Neural cell (in vitro differentiated cells): Measurements from ENCODE around the gene SPINDOC.

Experiments used
- EP300 ChIP-seq: fragments of 450-650 bp; conservative IDR thresholded peaks from 2 replicates; pipeline ENCODE4 v1.6.1; 2014; ENCODE audit warnings: antibody characterized with exemption, mild to moderate bottlenecking, moderate library complexity; ENCODE audit not compliant: poor library complexity, severe bottlenecking
- MXI1 ChIP-seq: fragments of 450-650 bp; conservative IDR thresholded peaks from 2 replicates; pipeline ENCODE4 v1.6.1; 2014; ENCODE audit warnings: antibody characterized with exemption, mild to moderate bottlenecking; ENCODE audit not compliant: poor library complexity, severe bottlenecking
- POLR2AphosphoS5 ChIP-seq: IDR thresholded peaks from 2 replicates; pipeline ENCODE4 v1.6.1; 2012
- SMC3 ChIP-seq: fragments of 450-650 bp; conservative IDR thresholded peaks from 2 replicates; pipeline ENCODE4 v1.6.1; 2014; ENCODE audit warnings: antibody characterized with exemption, mild to moderate bottlenecking, moderate library complexity; ENCODE audit not compliant: poor library complexity
- TAF1 ChIP-seq: IDR thresholded peaks from 2 replicates; pipeline ENCODE4 v1.6.1; 2012; ENCODE audit warnings: low read depth
- TF ChIP-seq, protein P1 (sequence below): fragments of 450-650 bp; IDR thresholded peaks from 2 replicates; pipeline ENCODE4 v1.5.1; 2014; ENCODE audit warnings: antibody characterized with exemption, mild to moderate bottlenecking, moderate library complexity; ENCODE audit not compliant: poor library complexity, severe bottlenecking

DNA sequence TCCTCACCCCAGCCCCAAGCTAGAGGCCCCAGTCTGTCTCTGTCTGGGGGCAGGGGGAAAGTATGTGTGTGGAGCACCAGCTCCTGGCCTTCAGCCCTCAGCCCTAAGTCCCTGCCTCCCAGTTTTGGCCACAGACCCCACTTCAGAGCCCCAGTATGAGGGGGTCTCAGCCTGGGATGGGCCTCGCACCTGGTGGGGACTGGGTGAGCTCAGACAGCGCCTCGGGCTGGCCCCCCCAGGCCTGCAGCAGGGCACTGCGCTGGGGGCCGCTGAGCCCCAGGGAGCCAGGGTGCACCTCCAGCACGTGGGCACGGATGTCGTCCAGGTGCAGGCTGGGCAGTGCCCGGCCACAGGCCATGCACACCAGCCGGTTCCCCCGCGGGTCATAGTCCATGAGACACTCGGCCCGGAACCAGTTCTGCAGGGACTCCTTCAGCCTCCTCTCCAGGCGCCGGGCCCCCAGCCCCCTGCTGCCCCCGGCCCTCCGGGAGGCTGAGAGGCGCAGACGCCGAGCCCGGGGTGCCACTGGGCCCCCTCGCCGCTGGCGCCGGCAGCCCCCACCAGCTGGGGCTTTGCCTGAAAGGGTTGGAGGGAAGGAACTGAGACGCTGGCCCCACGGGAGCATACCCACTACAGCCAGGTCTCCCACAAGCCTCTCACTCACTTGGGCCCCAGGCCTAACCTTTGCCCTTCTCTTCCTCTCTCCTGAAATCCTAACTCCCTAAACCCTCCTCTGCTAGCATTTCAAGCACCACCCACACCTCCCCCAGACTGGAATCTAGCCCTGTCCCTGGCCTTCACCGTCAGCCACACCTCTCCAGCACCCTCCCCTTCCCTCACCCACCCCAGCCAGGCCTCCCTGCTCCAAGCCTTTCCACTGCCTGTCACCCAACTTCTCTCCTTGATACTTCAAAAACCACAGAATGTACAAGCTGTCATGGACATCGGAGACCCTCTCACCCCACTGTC lies 48.3 kb upstream of the SPINDOC start:
- TF ChIP-seq POLR2AphosphoS5 = no peak
- TF ChIP-seq, protein P1, sequence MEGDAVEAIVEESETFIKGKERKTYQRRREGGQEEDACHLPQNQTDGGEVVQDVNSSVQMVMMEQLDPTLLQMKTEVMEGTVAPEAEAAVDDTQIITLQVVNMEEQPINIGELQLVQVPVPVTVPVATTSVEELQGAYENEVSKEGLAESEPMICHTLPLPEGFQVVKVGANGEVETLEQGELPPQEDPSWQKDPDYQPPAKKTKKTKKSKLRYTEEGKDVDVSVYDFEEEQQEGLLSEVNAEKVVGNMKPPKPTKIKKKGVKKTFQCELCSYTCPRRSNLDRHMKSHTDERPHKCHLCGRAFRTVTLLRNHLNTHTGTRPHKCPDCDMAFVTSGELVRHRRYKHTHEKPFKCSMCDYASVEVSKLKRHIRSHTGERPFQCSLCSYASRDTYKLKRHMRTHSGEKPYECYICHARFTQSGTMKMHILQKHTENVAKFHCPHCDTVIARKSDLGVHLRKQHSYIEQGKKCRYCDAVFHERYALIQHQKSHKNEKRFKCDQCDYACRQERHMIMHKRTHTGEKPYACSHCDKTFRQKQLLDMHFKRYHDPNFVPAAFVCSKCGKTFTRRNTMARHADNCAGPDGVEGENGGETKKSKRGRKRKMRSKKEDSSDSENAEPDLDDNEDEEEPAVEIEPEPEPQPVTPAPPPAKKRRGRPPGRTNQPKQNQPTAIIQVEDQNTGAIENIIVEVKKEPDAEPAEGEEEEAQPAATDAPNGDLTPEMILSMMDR = no peak
- TF ChIP-seq SMC3 = no peak
- no peak for TF ChIP-seq TAF1
- TF ChIP-seq EP300 = no peak
- no peak for TF ChIP-seq MXI1
